T-helper 2 cell treated with Interferon-gamma antibody and Interleukin-4, amounts not matched to agents 5 μg/mL and 100 μg/mL, for 36 hours (primary cell): Measurements from ENCODE around the gene EPB41L4A.
"Not testable (repeated sequence)": the region's sequence is repeated elsewhere in the genome, so short reads cannot be mapped to it uniquely, and the experiment has no call there.

ENCODE experiments used
- DNase-seq: peaks from one replicate; pipeline ENCODE4 v3.0.0; 2021; ENCODE audit warnings: low spot score
- H3K27ac Mint-ChIP-seq: one replicate; pipeline ENCODE4 v1.8.0; 2021; ENCODE audit warnings: mild to moderate bottlenecking, mixed read lengths
- H3K27me3 Mint-ChIP-seq: one replicate; pipeline ENCODE4 v1.8.0; 2021; ENCODE audit warnings: low read depth, mixed read lengths
- H3K36me3 Mint-ChIP-seq: one replicate; pipeline ENCODE4 v1.8.0; 2021; ENCODE audit warnings: low read depth, mixed read lengths
- H3K4me1 Mint-ChIP-seq: one replicate; pipeline ENCODE4 v1.8.0; 2021; ENCODE audit warnings: low read depth, mixed read lengths
- H3K4me3 Mint-ChIP-seq: one replicate; pipeline ENCODE4 v1.8.0; 2022; ENCODE audit warnings: mild to moderate bottlenecking, moderate library complexity, mixed read lengths
- H3K9me3 Mint-ChIP-seq: one replicate; pipeline ENCODE4 v1.8.0; 2021; ENCODE audit warnings: mixed read lengths

The EPB41L4A gene

DNA sequence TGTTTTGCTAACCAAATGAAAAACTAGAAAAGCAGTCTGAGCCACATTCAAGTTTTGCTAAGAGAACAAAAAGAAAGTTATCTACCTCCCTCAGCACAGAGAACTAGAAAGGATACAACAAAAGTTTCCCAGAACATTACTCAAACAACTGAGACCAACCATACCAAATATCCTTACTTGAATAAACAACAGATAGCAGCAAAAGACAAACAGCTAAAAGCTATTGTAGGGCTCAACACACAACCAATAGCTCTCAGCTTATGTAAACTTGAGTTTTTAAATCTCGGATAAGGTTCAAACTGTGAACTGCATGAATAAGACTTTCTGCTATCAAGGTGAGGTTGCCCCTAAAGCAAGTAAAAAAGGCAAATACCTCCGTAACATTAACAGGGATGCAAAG is 3.5 kb downstream of the EPB41L4A start:
- Mint-ChIP-seq H3K9me3 (no peaks in the 10 kb centered on the region), H3K4me1 (peaks cover 9% of the 10 kb centered on the region), H3K4me3 (no peak overlapping the region), H3K27ac (no peak overlapping the region), H3K27me3 (peaks cover 73% of the 10 kb centered on the region), H3K36me3 (no peaks in the 10 kb centered on the region)
- DNase-seq, result no peak

DNA sequence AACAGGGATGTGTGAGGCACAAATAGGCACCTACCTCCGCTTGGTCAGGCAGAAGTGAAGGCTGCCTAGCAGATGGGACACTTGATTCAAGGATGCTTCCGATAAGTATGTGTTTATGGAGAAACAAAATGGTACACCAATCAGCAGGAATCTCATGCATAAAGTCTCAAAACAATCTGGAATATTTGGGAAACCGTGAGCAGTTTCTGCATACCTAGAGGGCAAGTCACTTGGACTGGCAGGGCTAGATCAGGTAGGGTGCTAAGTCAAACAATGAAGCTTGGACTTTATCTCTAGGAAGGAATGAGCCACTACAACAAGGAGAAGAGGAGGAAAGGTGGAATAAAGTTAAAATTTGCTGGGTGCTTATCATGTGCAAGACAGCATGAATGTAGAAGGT is 5.5 kb downstream of the EPB41L4A start:
- Mint-ChIP-seq H3K36me3 (no peaks in the 10 kb centered on the region), H3K27me3 (peaks cover 64% of the 10 kb centered on the region), H3K4me3 (no peak overlapping the region), H3K27ac (no peak overlapping the region), H3K9me3 (no peaks in the 10 kb centered on the region), H3K4me1 (peaks cover 7% of the 10 kb centered on the region)
- no peak for DNase-seq

DNA sequence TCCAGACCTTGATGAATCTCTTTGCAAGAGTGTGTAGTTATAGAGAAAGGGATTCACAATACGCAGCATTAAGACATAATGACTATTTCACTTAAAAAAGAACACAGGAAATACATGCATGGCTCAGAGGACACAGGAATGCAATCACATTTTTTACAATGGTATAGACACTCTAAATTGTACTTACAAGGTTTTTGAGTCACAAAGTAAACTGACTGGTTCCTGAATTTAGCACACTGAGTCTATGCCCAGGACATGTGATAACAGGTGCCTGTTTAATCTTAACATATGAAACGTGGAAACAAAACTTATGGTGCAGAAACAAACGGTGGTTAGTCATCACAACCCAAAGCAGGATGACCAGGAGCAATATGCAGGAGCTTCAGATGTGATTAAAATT is 6.7 kb downstream of the EPB41L4A start:
- H3K27ac Mint-ChIP-seq, result no peak overlapping the region
- no peaks in the 10 kb centered on the region for H3K36me3 Mint-ChIP-seq
- no peaks in the 10 kb centered on the region for H3K9me3 Mint-ChIP-seq
- no peak for DNase-seq
- no peaks in the 10 kb centered on the region for H3K4me1 Mint-ChIP-seq
- peaks cover 55% of the 10 kb centered on the region for H3K27me3 Mint-ChIP-seq
- H3K4me3 Mint-ChIP-seq, result no peak overlapping the region

DNA sequence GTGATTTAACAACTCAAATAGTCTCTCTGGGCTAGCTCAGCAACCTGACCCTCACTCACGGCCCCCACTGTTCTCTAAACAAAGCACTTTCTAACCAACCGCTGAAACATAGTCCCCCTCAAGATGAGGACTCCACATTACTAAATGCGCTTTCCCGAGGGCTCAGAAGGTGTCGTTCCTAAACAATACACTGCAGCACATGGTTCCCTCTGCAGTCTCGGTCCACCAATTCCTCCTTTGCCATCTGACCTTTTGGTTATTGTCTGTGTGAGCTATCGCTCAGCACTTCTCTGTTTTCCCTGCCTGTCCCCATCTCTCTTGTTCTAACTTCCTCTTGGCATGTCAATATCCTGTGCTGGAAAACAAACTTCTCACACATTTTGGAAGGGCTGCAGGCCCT is 7.2 kb downstream of the EPB41L4A start:
- Mint-ChIP-seq H3K4me1 (no peaks in the 10 kb centered on the region), H3K27ac (no peak overlapping the region), H3K4me3 (no peak overlapping the region), H3K9me3 (no peaks in the 10 kb centered on the region), H3K27me3 (peaks cover 50% of the 10 kb centered on the region), H3K36me3 (no peaks in the 10 kb centered on the region)
- no peak for DNase-seq

DNA sequence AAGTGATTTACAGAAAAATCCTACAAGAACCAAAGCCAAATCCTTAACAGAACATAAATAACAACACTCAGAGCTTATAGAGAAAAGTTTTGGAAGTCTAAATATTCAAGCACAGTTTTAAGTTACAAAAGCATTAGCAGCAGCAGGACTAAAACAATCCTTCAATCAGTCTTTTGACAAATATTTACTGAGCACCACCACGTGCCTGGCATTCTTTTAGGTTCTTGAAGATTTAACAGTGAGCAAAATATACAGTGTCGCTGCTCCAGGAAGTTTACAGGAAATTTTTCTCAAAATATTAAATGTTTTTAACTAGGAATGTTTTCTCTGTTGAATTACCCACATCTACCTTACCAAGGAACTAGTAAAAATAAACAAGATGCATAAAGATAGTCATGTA is 11.4 kb downstream of the EPB41L4A start:
- Mint-ChIP-seq H3K36me3 (no peaks in the 10 kb centered on the region), H3K4me1 (no peaks in the 10 kb centered on the region), H3K4me3 (no peak overlapping the region), H3K27ac (no peak overlapping the region), H3K27me3 (peaks cover 18% of the 10 kb centered on the region), H3K9me3 (no peaks in the 10 kb centered on the region)
- no peak for DNase-seq

DNA sequence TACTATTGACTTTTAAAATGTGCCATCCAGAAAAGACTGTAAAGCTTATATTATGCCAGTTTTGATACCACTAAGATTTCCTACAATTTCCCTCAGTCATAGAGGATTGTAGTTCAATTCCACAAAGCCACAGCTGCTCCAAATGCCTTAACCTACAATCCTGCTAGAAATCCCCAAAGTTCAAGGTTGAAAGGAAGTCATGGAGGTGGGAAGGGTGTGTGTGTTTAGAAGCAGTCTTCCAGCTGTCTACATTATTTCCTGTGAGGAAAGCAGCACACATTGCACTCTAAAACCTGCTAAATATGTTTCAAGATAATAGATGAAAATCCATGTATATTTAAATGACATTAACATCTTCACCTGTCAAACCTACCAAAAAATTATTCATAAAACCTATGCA is 11.8 kb downstream of the EPB41L4A start:
- no peak for DNase-seq
- no peaks in the 10 kb centered on the region for H3K4me1 Mint-ChIP-seq
- H3K27me3 Mint-ChIP-seq, result peaks cover 18% of the 10 kb centered on the region
- no peak overlapping the region for H3K4me3 Mint-ChIP-seq
- H3K9me3 Mint-ChIP-seq, result no peaks in the 10 kb centered on the region
- H3K36me3 Mint-ChIP-seq, result no peaks in the 10 kb centered on the region
- no peak overlapping the region for H3K27ac Mint-ChIP-seq

DNA sequence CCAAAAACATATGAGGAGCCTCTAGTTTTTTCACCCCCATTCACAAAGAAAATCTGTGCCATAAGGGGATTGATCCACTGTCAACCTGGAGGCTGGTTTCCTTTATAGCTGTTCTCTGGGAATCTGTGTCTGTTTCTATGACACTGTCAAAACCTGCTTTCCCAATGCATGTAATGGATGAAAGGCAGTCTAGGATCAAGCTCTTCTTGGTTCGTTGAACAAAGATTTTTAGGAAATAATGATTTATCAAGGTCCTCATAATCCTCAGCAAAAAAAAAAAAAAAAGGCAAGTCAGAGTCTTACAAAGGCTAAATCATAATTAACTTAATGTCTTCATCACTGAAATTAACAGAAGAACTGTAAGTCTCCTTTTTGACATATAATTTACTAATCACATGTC is 16.0 kb downstream of the EPB41L4A start:
- Mint-ChIP-seq H3K27ac (no peak overlapping the region), H3K4me1 (no peaks in the 10 kb centered on the region), H3K9me3 (no peaks in the 10 kb centered on the region), H3K4me3 (no peak overlapping the region), H3K27me3 (peaks cover 6% of the 10 kb centered on the region), H3K36me3 (no peaks in the 10 kb centered on the region)
- DNase-seq, result no peak

DNA sequence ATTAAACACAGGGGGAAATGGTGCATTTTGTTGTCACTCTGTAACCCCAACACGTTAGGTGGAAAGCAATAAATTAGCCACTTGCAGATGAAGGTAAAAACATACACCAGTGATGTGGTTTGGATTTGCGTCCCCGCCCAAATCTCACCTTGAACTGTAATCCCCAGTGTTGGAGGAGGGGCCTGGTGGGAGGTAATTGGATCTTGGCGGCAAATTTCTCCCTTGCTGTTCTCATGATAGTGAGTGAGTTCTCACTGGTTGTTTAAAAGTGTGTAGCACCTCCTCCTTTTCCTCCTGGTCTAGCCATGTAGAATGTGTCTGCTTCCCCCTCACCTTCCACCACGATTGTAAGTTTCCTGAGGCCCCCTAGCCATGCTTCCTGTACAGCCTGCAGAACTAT is 17.2 kb downstream of the EPB41L4A start:
- Mint-ChIP-seq H3K27ac (no peak overlapping the region), H3K4me3 (no peak overlapping the region), H3K9me3 (no peaks in the 10 kb centered on the region), H3K4me1 (no peaks in the 10 kb centered on the region), H3K36me3 (no peaks in the 10 kb centered on the region), H3K27me3 (peaks cover 6% of the 10 kb centered on the region)
- no peak for DNase-seq

DNA sequence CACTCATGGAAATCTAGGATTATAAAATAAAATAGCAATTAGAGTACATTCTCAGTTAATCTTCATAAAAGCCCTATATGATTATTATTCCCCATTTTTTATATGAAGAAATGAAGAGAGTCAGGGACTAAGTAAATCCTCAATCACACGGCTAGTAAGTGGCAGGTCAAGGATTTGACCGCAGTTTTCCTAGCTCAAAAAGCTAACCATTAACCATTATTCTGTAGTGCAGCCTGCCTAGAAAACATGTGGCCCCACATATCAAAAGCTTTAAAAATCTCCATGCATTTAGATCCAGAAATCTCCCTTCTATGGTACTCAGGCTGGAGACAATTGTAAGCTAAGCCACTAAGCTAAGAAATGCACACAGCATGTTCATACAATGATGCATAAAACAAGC is 21.4 kb downstream of the EPB41L4A start:
- no peaks in the 10 kb centered on the region for H3K9me3 Mint-ChIP-seq
- no peaks in the 10 kb centered on the region for H3K36me3 Mint-ChIP-seq
- H3K4me3 Mint-ChIP-seq, result no peak overlapping the region
- H3K27ac Mint-ChIP-seq, result no peak overlapping the region
- DNase-seq, result no peak
- peaks cover 6% of the 10 kb centered on the region for H3K27me3 Mint-ChIP-seq
- H3K4me1 Mint-ChIP-seq, result no peaks in the 10 kb centered on the region

DNA sequence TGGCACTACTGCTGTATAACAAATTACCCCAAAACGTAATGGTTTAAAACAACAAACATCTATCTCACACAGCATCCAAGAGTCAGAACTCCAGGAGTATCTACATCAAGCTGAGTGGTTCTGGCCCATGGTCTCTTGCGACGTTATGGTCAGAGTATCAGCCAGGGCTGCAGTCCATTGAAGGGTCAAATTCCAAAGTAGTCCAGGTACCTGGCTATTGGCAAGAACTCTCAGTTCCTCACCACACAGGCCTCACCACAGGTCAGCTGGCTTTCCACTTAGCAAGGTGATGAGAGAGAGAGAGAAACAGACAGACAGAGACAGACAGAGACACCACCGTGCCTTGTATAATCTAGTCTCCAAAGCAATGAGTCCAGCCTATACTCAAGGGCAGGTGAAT is 22.6 kb downstream of the EPB41L4A start:
- H3K9me3 Mint-ChIP-seq, result no peaks in the 10 kb centered on the region
- no peaks in the 10 kb centered on the region for H3K36me3 Mint-ChIP-seq
- H3K27ac Mint-ChIP-seq, result no peak overlapping the region
- no peak for DNase-seq
- peaks cover 3% of the 10 kb centered on the region for H3K27me3 Mint-ChIP-seq
- no peaks in the 10 kb centered on the region for H3K4me1 Mint-ChIP-seq
- no peak overlapping the region for H3K4me3 Mint-ChIP-seq

DNA sequence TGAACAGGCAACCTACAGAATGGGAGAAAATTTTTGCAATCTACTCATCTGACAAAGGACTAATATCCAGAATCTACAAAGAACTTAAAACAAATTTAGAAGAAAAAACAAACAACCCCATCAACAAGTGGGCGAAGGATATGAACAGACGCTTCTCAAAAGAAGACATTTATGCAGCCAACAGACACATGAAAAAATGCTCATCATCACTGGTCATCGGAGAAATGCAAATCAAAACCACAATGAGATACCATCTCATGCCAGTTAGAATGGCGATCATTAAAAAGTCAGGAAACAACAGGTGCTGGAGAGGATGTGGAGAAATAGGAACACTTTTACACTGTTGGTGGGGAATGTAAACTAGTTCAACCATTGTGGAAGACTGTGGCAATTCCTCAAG is 23.8 kb downstream of the EPB41L4A start:
- not testable (repeated sequence) for DNase-seq, H3K9me3 Mint-ChIP-seq, H3K36me3 Mint-ChIP-seq, H3K27me3 Mint-ChIP-seq, H3K27ac Mint-ChIP-seq, H3K4me3 Mint-ChIP-seq, H3K4me1 Mint-ChIP-seq

DNA sequence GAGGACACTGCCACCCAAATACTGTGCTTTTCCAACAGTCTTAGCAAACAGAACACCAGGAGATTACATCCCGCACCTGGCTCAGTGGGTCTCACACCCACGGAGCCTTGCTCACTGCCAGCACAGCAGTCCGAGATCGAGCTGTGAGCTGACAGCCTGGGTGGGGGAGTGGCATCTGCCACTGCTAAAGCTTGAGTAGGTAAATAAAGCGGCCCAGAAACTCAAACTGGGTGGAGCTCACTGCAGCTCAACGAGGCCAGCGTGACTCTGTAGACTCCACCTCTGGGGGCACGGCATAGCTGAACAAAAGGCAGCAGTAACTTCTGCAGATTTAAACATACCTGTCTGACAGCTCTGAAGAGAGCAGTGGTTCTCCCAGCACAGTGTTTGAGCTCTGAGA is 28.8 kb downstream of the EPB41L4A start:
- no peak for DNase-seq
- H3K4me3 Mint-ChIP-seq, result no peak overlapping the region
- peaks cover 6% of the 10 kb centered on the region for H3K27me3 Mint-ChIP-seq
- H3K27ac Mint-ChIP-seq, result no peak overlapping the region
- H3K9me3 Mint-ChIP-seq, result no peaks in the 10 kb centered on the region
- H3K36me3 Mint-ChIP-seq, result no peaks in the 10 kb centered on the region
- no peaks in the 10 kb centered on the region for H3K4me1 Mint-ChIP-seq

DNA sequence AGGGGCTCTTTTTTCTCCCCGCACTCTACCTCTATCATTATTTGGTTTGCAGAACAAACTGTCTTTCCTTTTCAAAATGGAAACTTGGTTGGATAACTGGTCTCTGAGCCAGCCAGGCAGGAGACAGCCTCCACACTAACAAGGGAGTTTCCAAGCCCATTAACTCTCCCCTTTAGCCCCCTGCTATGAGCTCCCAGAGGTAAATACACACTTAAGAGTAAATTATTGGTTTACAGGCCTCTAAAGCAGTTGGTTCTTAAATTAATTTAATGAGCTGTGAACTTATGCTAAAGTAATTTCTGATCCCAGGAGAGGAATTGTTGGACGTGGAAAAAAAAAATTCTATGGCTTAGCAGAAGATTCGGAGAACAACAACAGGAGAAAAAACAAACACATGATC is 30.3 kb downstream of the EPB41L4A start:
- Mint-ChIP-seq H3K9me3 (no peaks in the 10 kb centered on the region), H3K27ac (no peak overlapping the region), H3K36me3 (no peaks in the 10 kb centered on the region), H3K4me1 (no peaks in the 10 kb centered on the region), H3K27me3 (peaks cover 6% of the 10 kb centered on the region), H3K4me3 (no peak overlapping the region)
- no peak for DNase-seq

DNA sequence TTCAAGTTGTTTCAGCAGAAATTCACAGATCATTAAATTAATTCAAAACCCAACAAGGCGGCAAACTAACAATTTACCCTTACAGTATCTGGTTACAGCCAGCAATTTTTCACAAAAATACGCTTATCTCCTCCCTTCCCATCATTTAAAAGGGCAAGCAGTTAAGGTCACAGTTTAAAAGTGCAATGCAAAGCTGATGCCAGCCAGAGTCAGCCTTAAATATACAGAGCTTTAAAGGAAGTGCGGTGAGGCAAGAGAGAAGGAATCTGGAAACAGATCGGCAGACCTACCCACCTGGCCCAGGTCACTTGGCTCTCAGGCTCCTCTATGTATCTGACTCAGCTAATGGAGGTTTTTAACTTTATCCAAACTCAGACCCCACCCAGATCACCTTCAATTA is 31.0 kb downstream of the EPB41L4A start:
- Mint-ChIP-seq H3K27me3 (peaks cover 6% of the 10 kb centered on the region), H3K36me3 (no peaks in the 10 kb centered on the region), H3K9me3 (no peaks in the 10 kb centered on the region), H3K4me3 (no peak overlapping the region), H3K4me1 (no peaks in the 10 kb centered on the region), H3K27ac (no peak overlapping the region)
- DNase-seq, result no peak

DNA sequence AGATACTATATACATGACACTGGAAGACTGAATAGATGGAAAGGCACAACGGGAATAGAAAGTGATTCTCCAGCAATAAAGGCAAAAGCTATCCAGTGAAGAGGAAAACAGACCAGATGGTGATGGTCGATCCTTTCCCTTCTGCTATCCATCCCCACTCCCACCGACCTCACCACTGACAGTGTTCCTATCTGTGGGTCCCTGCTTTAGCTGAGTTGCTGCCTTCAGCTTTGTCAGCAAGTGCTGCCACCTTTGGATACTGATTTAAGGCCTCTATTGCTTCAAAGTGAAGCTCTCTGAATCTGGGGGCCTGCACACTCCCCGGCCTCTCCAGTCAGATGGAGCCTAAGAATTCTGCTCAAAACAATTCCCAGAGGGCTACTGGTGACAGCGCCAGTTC is 32.3 kb downstream of the EPB41L4A start:
- H3K27ac Mint-ChIP-seq, result no peak overlapping the region
- H3K36me3 Mint-ChIP-seq, result no peaks in the 10 kb centered on the region
- H3K9me3 Mint-ChIP-seq, result no peaks in the 10 kb centered on the region
- no peaks in the 10 kb centered on the region for H3K4me1 Mint-ChIP-seq
- peaks cover 6% of the 10 kb centered on the region for H3K27me3 Mint-ChIP-seq
- H3K4me3 Mint-ChIP-seq, result no peak overlapping the region
- no peak for DNase-seq

DNA sequence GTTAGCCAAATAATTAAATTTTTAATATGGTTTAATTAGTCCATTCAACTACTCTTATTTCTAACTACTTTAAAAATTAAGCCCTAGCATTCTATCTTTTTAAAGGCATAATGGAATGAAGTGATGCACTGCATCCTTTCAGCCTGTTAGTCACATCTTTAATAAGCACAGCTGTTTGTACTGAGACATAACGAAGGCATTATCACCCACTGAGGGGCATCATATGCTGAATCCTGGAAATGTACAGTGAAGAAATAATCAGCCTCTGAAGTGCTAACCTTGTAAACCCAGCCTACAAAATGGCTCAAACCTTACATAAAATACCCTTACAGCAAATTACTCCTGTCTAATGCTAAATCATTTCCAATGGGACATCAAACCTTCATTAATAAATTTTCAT is 33.1 kb downstream of the EPB41L4A start:
- Mint-ChIP-seq H3K27me3 (peaks cover 6% of the 10 kb centered on the region), H3K9me3 (no peaks in the 10 kb centered on the region), H3K27ac (no peak overlapping the region), H3K4me1 (no peaks in the 10 kb centered on the region), H3K36me3 (no peaks in the 10 kb centered on the region), H3K4me3 (no peak overlapping the region)
- DNase-seq, result no peak
